SU-DHL-6 (cell line): Measurements from ENCODE around the gene KRT38.

Source experiments
- H2AFZ ChIP-seq: fragments of 200-600 bp; sonication (generic); 2 replicates; pipeline ENCODE4 v1.6.1; 2014; ENCODE audit warnings: low read depth, mild to moderate bottlenecking, moderate library complexity, mixed read lengths, antibody characterized with exemption, low read length; ENCODE audit not compliant: severe bottlenecking
- H3F3A ChIP-seq: fragments of 200-600 bp; shearing (Covaris generic); 2 replicates; pipeline ENCODE4 v1.6.0; 2016; ENCODE audit warnings: antibody characterized with exemption, mild to moderate bottlenecking; ENCODE audit not compliant: insufficient read depth
- H3K27ac ChIP-seq: fragments of 200-600 bp; sonication (generic); 2 replicates; pipeline ENCODE4 v1.5.1; 2016; ENCODE audit warnings: low read depth, mild to moderate bottlenecking, low read length, moderate library complexity, mixed read lengths
- H3K27me3 ChIP-seq: fragments of 200-600 bp; sonication (generic), shearing (Covaris generic); 2 replicates; pipeline ENCODE4 v1.6.0; 2014; ENCODE audit warnings: mild to moderate bottlenecking, low read length
- H3K36me3 ChIP-seq: fragments of 200-600 bp; sonication (generic); 2 replicates; pipeline ENCODE4 v1.6.1; 2014; ENCODE audit warnings: mild to moderate bottlenecking, low read length, mixed read lengths
- H3K4me2 ChIP-seq: fragments of 300-600, 200-600 bp; shearing (Covaris generic), sonication (generic); 2 replicates; pipeline ENCODE4 v1.6.0; 2014; ENCODE audit warnings: low read length, low read depth, mild to moderate bottlenecking; ENCODE audit not compliant: poor library complexity, severe bottlenecking
- H3K4me3 ChIP-seq: fragments of 200-600 bp; sonication (generic); 2 replicates; pipeline ENCODE4 v1.5.1; 2014; ENCODE audit warnings: antibody characterized with exemption, low read length, mild to moderate bottlenecking, mixed read lengths; ENCODE audit not compliant: insufficient read depth, poor library complexity, severe bottlenecking
- H3K79me2 ChIP-seq: fragments of 200-600 bp; sonication (generic); 2 replicates; pipeline ENCODE4 v1.6.1; 2014; ENCODE audit warnings: mild to moderate bottlenecking, low read length, moderate library complexity; ENCODE audit not compliant: insufficient read depth
- H3K9ac ChIP-seq: fragments of 200-600 bp; sonication (generic); 2 replicates; pipeline ENCODE4 v1.7.0; 2014; ENCODE audit warnings: mild to moderate bottlenecking, low read length
- H3K9me2 ChIP-seq: fragments of 200-600 bp; sonication (generic); replicated peaks from 2 replicates; pipeline ENCODE4 v1.6.1; 2014; ENCODE audit warnings: low read length; ENCODE audit not compliant: insufficient read depth
- H3K9me3 ChIP-seq: fragments of 200-600 bp; sonication (generic); 2 replicates; pipeline ENCODE4 v1.6.1; 2014; ENCODE audit warnings: low read length, mixed read lengths; ENCODE audit not compliant: insufficient read depth
- H4K20me1 ChIP-seq: fragments of 200-600 bp; sonication (generic); 2 replicates; pipeline ENCODE4 v1.6.1; 2014; ENCODE audit warnings: low read depth, mild to moderate bottlenecking, antibody characterized with exemption, low read length, moderate library complexity, mixed read lengths
- CTCF ChIP-seq: fragments of 200-600 bp; sonication (generic); IDR thresholded peaks from one replicate; pipeline ENCODE4 v1.5.1; 2017; ENCODE audit warnings: antibody characterized with exemption, mild to moderate bottlenecking, low read length, moderate library complexity; ENCODE audit not compliant: insufficient read depth, poor library complexity, severe bottlenecking
- EZH2phosphoT487 ChIP-seq: fragments of 200-600 bp; sonication (generic), shearing (Covaris generic); conservative IDR thresholded peaks from 2 replicates; pipeline ENCODE4 v1.6.1; 2018; ENCODE audit warnings: mild to moderate bottlenecking, antibody characterized with exemption, low read length, moderate library complexity, mixed read lengths

The KRT38 gene

GRCh38 chr17:41444640-41445039 lies 3.9 kb upstream of the KRT38 start:
- no peak for TF ChIP-seq CTCF
- TF ChIP-seq EZH2phosphoT487: no peak
- Histone ChIP-seq H3K27ac (no peak overlapping the region), H4K20me1 (no peaks in the 10 kb centered on the region), H3K9ac (no peak overlapping the region), H3K79me2 (no peaks in the 10 kb centered on the region), H3K4me3 (no peak overlapping the region), H3K27me3 (no peaks in the 10 kb centered on the region), H3K4me2 (no peak overlapping the region), H3K9me3 (no peaks in the 10 kb centered on the region), H3K36me3 (no peaks in the 10 kb centered on the region), H3F3A (no peaks in the 10 kb centered on the region), H3K9me2 (no peaks in the 10 kb centered on the region), H2AFZ (no peak overlapping the region)

GRCh38 chr17:41444186-41444585 lies 3.4 kb upstream of the KRT38 start:
- no peak overlapping the region for H2AFZ ChIP-seq

GRCh38 chr17:41442739-41443138 lies 2.0 kb upstream of the KRT38 start:
- H4K20me1 ChIP-seq: no peaks in the 10 kb centered on the region
- H3F3A ChIP-seq: no peaks in the 10 kb centered on the region
- H3K27me3 ChIP-seq: no peaks in the 10 kb centered on the region
- no peaks in the 10 kb centered on the region for H3K79me2 ChIP-seq
- no peak overlapping the region for H2AFZ ChIP-seq
- H3K9me2 ChIP-seq: no peaks in the 10 kb centered on the region
- H3K9ac ChIP-seq: no peak overlapping the region
- TF ChIP-seq EZH2phosphoT487 (no peak), CTCF (no peak)
- no peak overlapping the region for H3K4me2 ChIP-seq
- H3K4me3 ChIP-seq: no peak overlapping the region
- H3K27ac ChIP-seq: no peak overlapping the region
- H3K36me3 ChIP-seq: no peaks in the 10 kb centered on the region
- no peaks in the 10 kb centered on the region for H3K9me3 ChIP-seq

More at GRCh38 chr17:41444186-41444585, 3.4 kb upstream of the KRT38 start:
- Histone ChIP-seq H3K4me2 (no peak overlapping the region), H3F3A (no peaks in the 10 kb centered on the region), H3K27ac (no peak overlapping the region), H3K9me2 (no peaks in the 10 kb centered on the region), H3K27me3 (no peaks in the 10 kb centered on the region), H3K36me3 (no peaks in the 10 kb centered on the region), H4K20me1 (no peaks in the 10 kb centered on the region), H3K4me3 (no peak overlapping the region), H3K79me2 (no peaks in the 10 kb centered on the region), H3K9me3 (no peaks in the 10 kb centered on the region), H3K9ac (no peak overlapping the region)
- no peak for TF ChIP-seq EZH2phosphoT487
- no peak for TF ChIP-seq CTCF

GRCh38 chr17:41439375-41439774 lies 1.4 kb downstream of the KRT38 start:
- no peak overlapping the region for H3K4me2 ChIP-seq
- no peak for TF ChIP-seq EZH2phosphoT487
- H3F3A ChIP-seq: no peaks in the 10 kb centered on the region
- H2AFZ ChIP-seq: no peak overlapping the region
- no peaks in the 10 kb centered on the region for H3K36me3 ChIP-seq
- H3K9ac ChIP-seq: no peak overlapping the region
- no peak overlapping the region for H3K4me3 ChIP-seq
- no peaks in the 10 kb centered on the region for H3K79me2 ChIP-seq
- no peak overlapping the region for H3K27ac ChIP-seq
- no peaks in the 10 kb centered on the region for H3K9me3 ChIP-seq
- no peaks in the 10 kb centered on the region for H4K20me1 ChIP-seq
- no peaks in the 10 kb centered on the region for H3K27me3 ChIP-seq
- H3K9me2 ChIP-seq: no peaks in the 10 kb centered on the region
